Right lobe of liver (tissue), 4 donors: ENCODE data around the gene DLD.

Source experiments
- POLR2A ChIP-seq: fragments of 450-650 bp; IDR thresholded peaks from one replicate; pipeline ENCODE4 v1.6.1; 2017; ENCODE audit warnings: antibody characterized with exemption, mild to moderate bottlenecking
- TF ChIP-seq, protein P1 (sequence below), 4 donors: fragments of 200-600 bp in 3 of 4; fragments of 450-650 bp in 1 of 4; IDR thresholded peaks; one replicate each; pipeline versions ENCODE4 v1.5.1 to v1.8.0; 2016 to 2022; ENCODE audit warnings: antibody characterized with exemption in 4 of 4, mild to moderate bottlenecking in 2 of 4
- donor health status: DM: no; HTN: no; CAD: no.
- donor health status: DM: no; HTN: no; CAD: no.
- donor health status: DM: no; HTN: yes; CAD: no.

DNA sequence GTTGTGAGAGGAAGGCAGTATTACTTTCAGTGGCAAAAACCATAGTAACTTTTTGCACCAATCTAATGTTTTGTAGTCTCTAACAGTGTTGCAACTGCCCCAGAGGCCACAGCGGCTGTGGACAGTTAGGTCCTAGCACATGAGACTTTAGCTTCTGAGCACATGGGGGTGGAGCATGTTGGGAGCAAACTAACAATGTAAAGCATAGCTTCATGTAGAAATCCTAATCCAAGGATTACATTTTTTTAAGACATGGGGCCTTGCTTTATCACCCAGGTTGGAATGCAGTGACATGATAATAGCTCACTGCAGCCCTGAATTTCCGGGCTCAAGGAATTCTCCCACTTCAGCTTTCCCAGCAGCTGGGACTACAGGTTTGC, 62.9 kb downstream of the DLD start:
- TF ChIP-seq, protein P1, sequence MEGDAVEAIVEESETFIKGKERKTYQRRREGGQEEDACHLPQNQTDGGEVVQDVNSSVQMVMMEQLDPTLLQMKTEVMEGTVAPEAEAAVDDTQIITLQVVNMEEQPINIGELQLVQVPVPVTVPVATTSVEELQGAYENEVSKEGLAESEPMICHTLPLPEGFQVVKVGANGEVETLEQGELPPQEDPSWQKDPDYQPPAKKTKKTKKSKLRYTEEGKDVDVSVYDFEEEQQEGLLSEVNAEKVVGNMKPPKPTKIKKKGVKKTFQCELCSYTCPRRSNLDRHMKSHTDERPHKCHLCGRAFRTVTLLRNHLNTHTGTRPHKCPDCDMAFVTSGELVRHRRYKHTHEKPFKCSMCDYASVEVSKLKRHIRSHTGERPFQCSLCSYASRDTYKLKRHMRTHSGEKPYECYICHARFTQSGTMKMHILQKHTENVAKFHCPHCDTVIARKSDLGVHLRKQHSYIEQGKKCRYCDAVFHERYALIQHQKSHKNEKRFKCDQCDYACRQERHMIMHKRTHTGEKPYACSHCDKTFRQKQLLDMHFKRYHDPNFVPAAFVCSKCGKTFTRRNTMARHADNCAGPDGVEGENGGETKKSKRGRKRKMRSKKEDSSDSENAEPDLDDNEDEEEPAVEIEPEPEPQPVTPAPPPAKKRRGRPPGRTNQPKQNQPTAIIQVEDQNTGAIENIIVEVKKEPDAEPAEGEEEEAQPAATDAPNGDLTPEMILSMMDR (IDR thresholded peaks at IDR 0.05): no peak
- TF ChIP-seq POLR2A: no peak
